Measurements from ENCODE around the gene SDK2.

- TF ChIP-seq CTCF (IDR thresholded peaks at IDR 0.05; ENCODE audit: poor library complexity) (no peak), EZH2phosphoT487 (IDR thresholded peaks at IDR 0.05; ENCODE audit: low read depth, severe bottlenecking, unreplicated experiment) (no peak), EZH2 (IDR thresholded peaks at IDR 0.05; ENCODE audit: borderline replicate concordance) (no peak)
Measured at GRCh38 chr17:73586921-73587602, 57.2 kb downstream of the SDK2 start.

Data from hepatocyte (in vitro differentiated cells).